Transverse colon (tissue), 4 donors: ENCODE measurements around the gene HIPK2. TPM values are rescaled to one million over a fixed set of nuclear protein-coding genes. Genes with fewer than 3 reads are reported as not detected.

Experiments
- DNase-seq: peaks from one replicate; pipeline ENCODE4 v3.0.0-alpha.2; 2019
- H3K27ac ChIP-seq, 4 donors: fragments of 200-600 bp; sonication (generic); 2 replicates each; pipeline ENCODE4 v1.5.1; 2016 to 2018; ENCODE audit warnings: inconsistent platforms in 4 of 4
- H3K27me3 ChIP-seq: fragments of 200-600 bp; sonication (generic); 2 replicates; pipeline ENCODE4 v1.5.1; 2017; ENCODE audit warnings: inconsistent platforms
- H3K36me3 ChIP-seq, 4 donors: fragments of 200-600 bp; sonication (generic); 2 replicates each; pipeline ENCODE4 v1.5.1; 2017 to 2019; ENCODE audit warnings: inconsistent platforms in 4 of 4
- H3K4me1 ChIP-seq, 4 donors: fragments of 200-600 bp; sonication (generic); 2 replicates each; pipeline ENCODE4 v1.5.1; 2017 to 2020; ENCODE audit warnings: inconsistent platforms in 4 of 4
- H3K4me3 ChIP-seq, 4 donors: fragments of 200-600 bp; sonication (generic); 1 replicate in 1 of 4; 2 replicates in 3 of 4; pipeline versions ENCODE4 v1.5.1 to v1.6.1; 2017 to 2019; ENCODE audit warnings: inconsistent platforms in 4 of 4
- H3K9me3 ChIP-seq, 2 donors: fragments of 200-600 bp; sonication (generic); 2 replicates each; pipeline ENCODE4 v1.5.1; 2017 to 2019; ENCODE audit warnings: inconsistent platforms in 2 of 2
- CTCF ChIP-seq, 5 experiments: fragments of 200-600 bp in 3 of 5; fragments of 450-650 bp in 2 of 5; sonication (generic) in 3 of 5; IDR thresholded peaks; 1 replicate in 2 of 5; 2 replicates in 3 of 5; pipeline ENCODE4 v1.5.1; 2016 to 2017; ENCODE audit warnings: antibody characterized with exemption in 5 of 5, inconsistent platforms in 3 of 5, mild to moderate bottlenecking in 2 of 5, moderate library complexity in 1 of 5
- EP300 ChIP-seq: sonication (generic); formaldehyde crosslinking; IDR thresholded peaks from one replicate; pipeline ENCODE4 v1.6.1; 2017; ENCODE audit warnings: antibody characterized with exemption, low read depth
- POLR2A ChIP-seq: fragments of 450-650 bp; IDR thresholded peaks from one replicate; pipeline ENCODE4 v1.6.1; 2016; ENCODE audit warnings: antibody characterized with exemption, mild to moderate bottlenecking, moderate library complexity
- POLR2AphosphoS5 ChIP-seq, 3 donors: sonication (generic); formaldehyde crosslinking; IDR thresholded peaks; one replicate each; pipeline ENCODE4 v1.6.1; 2016; ENCODE audit warnings: antibody characterized with exemption in 3 of 3
- WGBS, 2 donors: methylation state at CpG; one replicate each; pipeline ENCODE4 v1.1.5; 2018; ENCODE audit warnings: low coverage in 1 of 2; 5-methylcytosine and 5-hydroxymethylcytosine counted together
- in situ Hi-C, 4 donors: fragments of 200-750 bp; cut with MboI; loops; one replicate each; pipeline versions ENCODE4 v1.15.0 to v1.15.1; 2017; ENCODE audit warnings: low sequenced_read_pairs in 3 of 4, low pct_ligation_motif_present in 1 of 4, low pct_unique_long_range_greater_than_20kb in 1 of 4
- intact Hi-C: fragments of 100-400 bp; cut with DNase I; formaldehyde crosslinking; loops from one replicate; pipeline ENCODE4 v1.15.1; 2023; ENCODE audit warnings: low total_unique reads
- total RNA-seq, 4 donors: library from RNA; depleted of rRNA; stranded (reverse); fragments of >200 nt; gene quantifications; one replicate each; pipeline ENCODE4 v1.1.0, GENCODE V29; 2016

The HIPK2 gene
- total RNA-seq, 4 donors from 2014 or later, result 27.3 to 40.3 (median 33.6) TPM

- in situ Hi-C loops (no loop called here), intact Hi-C loops (no loop called here)
- H3K27ac ChIP-seq, result no peak overlapping the region
- TF ChIP-seq CTCF (IDR thresholded peaks at IDR 0.05), result no peak
- TF ChIP-seq POLR2AphosphoS5 (IDR thresholded peaks at IDR 0.05), result no peak
- no peak for TF ChIP-seq POLR2A
- no peak for TF ChIP-seq EP300
- no peak for DNase-seq
- no peaks in the 10 kb centered on the region for H3K36me3 ChIP-seq
- no peaks in the 10 kb centered on the region for H3K27me3 ChIP-seq
- H3K9me3 ChIP-seq, result no peaks in the 10 kb centered on the region
- no peak overlapping the region for H3K4me3 ChIP-seq
- WGBS, 2 donors, result 84 to 100% methylated on average over 7 to 8 of the region's 8 CpGs
- peaks cover 5 to 41% (median 18%) of the 10 kb centered on the region in 4 donors for H3K4me1 ChIP-seq
Observed at GRCh38 chr7:139746652-139747051, 31.1 kb downstream of the HIPK2 start.

- DNase-seq, result no peak
- no peak for TF ChIP-seq CTCF (IDR thresholded peaks at IDR 0.05)
- Histone ChIP-seq H3K27ac (no peak overlapping the region), H3K9me3 (no peaks in the 10 kb centered on the region), H3K4me1 (peaks cover 9 to 50% (median 25%) of the 10 kb centered on the region in 4 donors), H3K36me3 (no peaks in the 10 kb centered on the region), H3K4me3 (no peak overlapping the region), H3K27me3 (no peaks in the 10 kb centered on the region)
- in situ Hi-C loops (no loop called here), intact Hi-C loops (no loop called here)
- 53 to 62% methylated on average over 4 to 6 of the region's 6 CpGs for WGBS, 2 donors
Observed at GRCh38 chr7:139745678-139746143, 32.1 kb downstream of the HIPK2 start.

GRCh38 chr7:139744768-139745677 lies 32.8 kb downstream of the HIPK2 start:
- no peak for DNase-seq
- no peaks in the 10 kb centered on the region for H3K27me3 ChIP-seq
- 86% methylated on average over 18 of the region's 18 CpGs; no CpG with 5 or more reads in 1 of the 2 donors for WGBS, 2 donors
- H3K4me1 ChIP-seq, result peaks cover 9 to 57% (median 32%) of the 10 kb centered on the region in 4 donors
- no peak for TF ChIP-seq CTCF (IDR thresholded peaks at IDR 0.05)
- no peak for TF ChIP-seq POLR2AphosphoS5 (IDR thresholded peaks at IDR 0.05)
- no peak for TF ChIP-seq EP300
- no peak for TF ChIP-seq POLR2A
- in situ Hi-C loops (no loop called here), intact Hi-C loops (no loop called here)
- H3K27ac ChIP-seq, result no peak overlapping the region
- no peaks in the 10 kb centered on the region for H3K9me3 ChIP-seq
- no peak overlapping the region for H3K4me3 ChIP-seq
- no peaks in the 10 kb centered on the region for H3K36me3 ChIP-seq

GRCh38 chr7:139743967-139744767 lies 33.6 kb downstream of the HIPK2 start:
- WGBS, 2 donors, result 96 to 100% methylated on average over 5 to 10 of the region's 10 CpGs
- no peaks in the 10 kb centered on the region for H3K27me3 ChIP-seq
- H3K9me3 ChIP-seq, result no peaks in the 10 kb centered on the region
- no peak for DNase-seq
- H3K27ac ChIP-seq, result no peak overlapping the region
- H3K4me3 ChIP-seq, result no peak overlapping the region
- TF ChIP-seq EP300 (no peak), CTCF (IDR thresholded peaks at IDR 0.05) (no peak), POLR2A (no peak), POLR2AphosphoS5 (IDR thresholded peaks at IDR 0.05) (no peak)
- intact Hi-C loops (no loop called here), in situ Hi-C loops (no loop called here)
- no peaks in the 10 kb centered on the region for H3K36me3 ChIP-seq
- peaks cover 9 to 63% (median 34%) of the 10 kb centered on the region in 4 donors for H3K4me1 ChIP-seq
